MM.1S (cell line): ENCODE data around the gene CCDC88C.

ENCODE experiments used
- CTCF ChIP-seq: fragments of 300-600 bp; sonication (generic); IDR thresholded peaks from 2 replicates; pipeline ENCODE4 v1.5.1; 2016; ENCODE audit warnings: antibody characterized with exemption, low read length, mixed read lengths
- EZH2 ChIP-seq: fragments of 300-600 bp; sonication (generic); optimal IDR thresholded peaks from 2 replicates; pipeline ENCODE3; 2017; ENCODE audit warnings: low read depth, mild to moderate bottlenecking, antibody characterized with exemption, low read length, mixed read lengths
- EZH2phosphoT487 ChIP-seq: fragments of 300-600 bp; sonication (generic); IDR thresholded peaks from 2 replicates; pipeline ENCODE4 v1.6.1; 2018; ENCODE audit warnings: antibody characterized with exemption, low read length

GRCh38 chr14:91267965-91268437, 149.6 kb downstream of the CCDC88C start:
- TF ChIP-seq CTCF (no peak), EZH2 (no peak), EZH2phosphoT487 (no peak)
